Cerebellar cortex (tissue), 1 donor: ENCODE data around the gene POLR3F.
"Not testable (repeated sequence)": the region's sequence is repeated elsewhere in the genome, so short reads cannot be mapped to it uniquely, and the experiment has no call there.

Source experiments
- DNase-seq: peaks from one replicate; pipeline ENCODE4 v3.0.0-alpha.2; 2015; ENCODE audit warnings: low spot score

POLR3F gene, protein sequence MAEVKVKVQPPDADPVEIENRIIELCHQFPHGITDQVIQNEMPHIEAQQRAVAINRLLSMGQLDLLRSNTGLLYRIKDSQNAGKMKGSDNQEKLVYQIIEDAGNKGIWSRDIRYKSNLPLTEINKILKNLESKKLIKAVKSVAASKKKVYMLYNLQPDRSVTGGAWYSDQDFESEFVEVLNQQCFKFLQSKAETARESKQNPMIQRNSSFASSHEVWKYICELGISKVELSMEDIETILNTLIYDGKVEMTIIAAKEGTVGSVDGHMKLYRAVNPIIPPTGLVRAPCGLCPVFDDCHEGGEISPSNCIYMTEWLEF

DNA sequence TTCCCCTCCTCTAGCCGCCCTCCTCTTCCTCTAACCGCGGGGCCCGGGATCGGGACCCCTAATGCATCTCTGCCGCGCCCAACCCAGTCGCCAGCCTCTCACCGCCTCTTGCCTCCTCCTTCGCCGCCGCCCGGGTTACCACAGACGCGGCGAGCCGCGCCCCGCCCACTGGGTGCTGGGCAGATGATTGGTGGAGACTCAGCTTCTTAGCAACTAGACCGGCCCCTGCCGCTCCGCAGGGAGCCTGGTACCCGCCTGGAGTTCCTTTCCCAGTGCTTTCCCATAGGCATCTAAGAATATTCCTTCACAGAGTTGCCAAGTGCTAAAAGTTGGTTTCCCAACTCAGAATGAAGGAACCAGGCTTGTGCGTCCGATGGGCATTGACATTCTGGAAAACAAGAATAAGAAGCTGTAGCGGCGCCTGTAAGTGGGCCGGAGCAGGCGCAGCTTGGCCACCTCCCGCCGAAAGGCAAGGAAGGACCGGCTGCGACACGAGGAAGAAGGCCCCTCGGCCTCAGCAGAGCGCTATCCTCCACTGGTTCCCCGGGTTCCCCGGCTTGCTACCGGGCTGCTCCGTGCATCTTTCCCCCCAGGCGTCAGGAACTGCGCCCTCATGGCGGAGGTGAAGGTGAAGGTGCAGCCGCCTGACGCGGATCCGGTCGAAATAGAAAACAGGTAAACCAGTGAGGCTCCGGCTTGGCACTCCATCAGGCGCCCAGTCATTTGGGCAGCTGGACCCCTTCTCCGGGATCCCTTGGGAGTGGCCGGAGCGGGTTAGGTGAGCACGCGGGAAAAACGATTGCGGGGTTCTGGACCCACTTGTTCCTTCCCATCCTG lies at the start of gene POLR3F, which contains the start of gene DZANK1:
Gene POLR3F, plus strand, starts transcription at position 497 of the 837 bp plus-strand sequence. Its CDS starts 117 bp downstream, at position 614.
Gene DZANK1, minus strand, starts transcription at position 137 of the 837 bp plus-strand sequence. CDS start 1,672 bp downstream, outside the sequence.
- peak; percentile 98 for DNase-seq

DNA sequence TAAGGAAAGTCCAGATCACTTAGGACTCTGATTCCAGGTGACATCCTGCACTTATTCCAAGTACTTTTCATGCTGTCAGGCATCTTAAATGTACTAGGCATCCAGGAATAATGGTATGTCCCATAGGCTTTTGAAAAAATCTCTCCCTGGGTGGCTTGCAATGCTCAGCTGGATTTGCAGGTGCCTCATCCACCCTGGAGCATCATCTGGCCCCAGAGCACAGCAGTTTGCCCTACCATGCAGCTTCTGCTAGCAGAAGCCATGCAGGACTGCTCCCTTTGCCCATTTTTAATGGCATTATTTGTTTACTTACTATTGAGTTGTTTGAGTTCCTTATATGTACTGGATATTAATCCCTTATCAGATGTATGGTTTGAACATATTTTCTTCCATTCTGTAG lies 45.6 kb upstream of the POLR3F start:
- DNase-seq, result no peak

DNA sequence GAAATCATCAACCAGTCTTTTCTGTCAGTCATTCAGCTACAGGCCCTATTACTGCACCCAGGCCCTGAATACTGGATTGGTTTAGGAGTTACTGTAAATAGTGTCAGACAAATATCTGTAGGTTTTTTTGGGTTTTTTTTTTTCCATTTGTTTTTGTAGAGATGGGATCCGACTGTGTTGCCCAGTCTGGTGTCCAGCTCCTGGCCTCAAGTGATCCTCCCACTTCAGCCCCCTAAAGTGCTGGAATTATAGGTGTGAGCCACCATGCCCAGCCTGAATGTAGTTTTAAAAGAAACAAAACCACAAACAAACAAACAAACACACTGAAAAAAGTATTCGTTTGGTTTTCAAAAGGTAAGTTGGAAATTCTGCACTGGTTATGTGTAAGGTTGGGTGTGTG lies 40.0 kb upstream of the POLR3F start:
- no peak for DNase-seq

DNA sequence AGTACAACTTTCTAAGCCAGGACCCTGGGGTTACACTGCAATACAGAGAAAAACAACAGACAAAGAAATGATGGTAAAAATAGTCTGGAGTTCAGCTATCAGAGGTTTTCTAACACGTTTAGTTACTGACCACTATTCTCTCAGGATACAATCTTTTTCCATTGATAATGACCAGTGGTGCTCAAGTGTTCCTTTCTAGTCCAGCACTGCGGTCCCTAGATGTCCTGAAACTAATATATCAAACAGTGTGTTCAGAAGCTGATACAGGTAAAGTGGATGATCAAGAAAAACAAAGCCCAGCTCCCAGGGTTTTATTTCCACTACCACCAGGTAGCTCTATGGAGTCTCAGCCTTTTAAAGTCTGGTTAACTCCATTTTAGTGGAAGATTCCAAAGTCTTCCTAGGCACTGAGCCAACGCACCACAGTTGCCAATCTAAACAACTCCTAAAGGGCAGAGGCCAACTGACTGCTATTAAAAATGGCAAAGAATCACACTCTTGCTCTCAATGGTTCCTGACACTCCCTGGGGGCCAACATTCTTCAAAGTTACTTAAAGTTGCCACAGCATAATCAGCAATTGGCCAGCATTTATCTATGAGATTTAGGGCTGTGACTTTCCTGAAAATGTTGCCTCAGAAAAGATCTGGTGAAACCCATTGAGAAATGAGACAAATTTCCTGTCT lies 38.6 kb upstream of the POLR3F start:
- DNase-seq, result no peak

DNA sequence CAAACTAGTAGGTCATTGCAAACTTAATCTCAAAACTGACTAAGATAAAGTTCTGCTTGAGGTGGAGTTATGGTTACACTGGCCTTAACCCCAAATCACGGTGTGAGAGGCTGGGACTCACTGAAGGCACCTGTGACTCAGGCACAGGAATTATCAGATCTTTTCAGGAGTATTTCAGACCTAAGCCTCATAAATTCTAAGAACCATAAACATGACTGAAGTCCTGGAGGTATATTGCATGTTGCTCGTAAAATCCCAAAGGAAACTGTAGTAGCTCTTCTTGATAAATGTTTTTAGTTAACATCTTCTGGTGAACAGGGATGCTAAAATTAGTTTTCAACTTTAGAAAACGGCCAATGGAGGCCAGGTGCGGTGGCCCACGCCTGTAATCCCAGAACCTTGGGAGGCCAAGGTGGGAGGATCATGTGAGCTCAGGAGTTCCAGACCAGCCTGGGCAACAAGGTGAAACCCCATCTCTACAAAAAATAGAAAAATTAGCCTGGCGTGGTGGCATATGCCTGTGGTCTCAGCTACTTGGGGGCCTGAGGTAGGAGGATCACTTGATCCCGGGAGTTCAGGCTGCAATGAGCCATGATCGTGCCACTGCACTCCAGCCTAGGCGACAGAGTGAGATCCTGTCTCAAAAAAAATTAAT lies 36.9 kb upstream of the POLR3F start:
- DNase-seq, result no peak

DNA sequence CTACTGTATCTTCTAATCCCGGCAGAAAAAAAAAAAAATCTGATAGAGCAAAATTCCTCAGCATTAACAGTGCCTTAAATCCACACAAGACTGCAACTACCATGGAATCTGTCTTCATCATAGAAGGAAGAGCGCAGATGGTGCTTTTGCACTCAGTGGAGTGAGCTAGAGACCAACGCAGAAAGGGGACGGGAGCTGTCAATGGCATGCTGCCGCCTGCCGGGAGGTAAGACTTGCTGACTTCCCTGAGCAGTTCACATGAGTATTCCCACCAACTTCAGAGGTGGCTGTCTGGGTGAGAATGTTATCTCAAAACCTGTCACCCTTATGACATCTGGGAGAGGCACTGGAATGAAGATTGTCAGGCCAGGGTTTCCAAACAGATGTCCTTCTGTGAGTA lies 36.0 kb upstream of the POLR3F start:
- DNase-seq, result no peak

DNA sequence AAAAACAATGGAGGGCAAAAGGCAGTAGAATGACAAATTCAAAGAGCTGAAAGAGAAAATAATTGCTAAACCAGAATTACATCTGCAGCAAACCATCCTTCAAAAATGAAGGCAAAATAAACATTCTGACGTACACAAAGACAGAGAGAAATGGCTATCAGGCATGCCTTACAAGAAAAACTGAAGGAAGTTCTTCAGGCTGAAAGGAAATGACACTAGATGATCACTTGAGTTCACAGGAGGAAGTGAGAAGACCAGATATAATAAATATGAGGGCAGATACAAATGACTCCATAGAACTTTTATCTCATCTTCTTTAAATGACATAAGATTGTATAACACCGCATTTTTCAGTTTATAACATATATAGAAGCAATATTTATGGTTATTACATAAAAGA lies 30.3 kb upstream of the POLR3F start:
- DNase-seq, result no peak

DNA sequence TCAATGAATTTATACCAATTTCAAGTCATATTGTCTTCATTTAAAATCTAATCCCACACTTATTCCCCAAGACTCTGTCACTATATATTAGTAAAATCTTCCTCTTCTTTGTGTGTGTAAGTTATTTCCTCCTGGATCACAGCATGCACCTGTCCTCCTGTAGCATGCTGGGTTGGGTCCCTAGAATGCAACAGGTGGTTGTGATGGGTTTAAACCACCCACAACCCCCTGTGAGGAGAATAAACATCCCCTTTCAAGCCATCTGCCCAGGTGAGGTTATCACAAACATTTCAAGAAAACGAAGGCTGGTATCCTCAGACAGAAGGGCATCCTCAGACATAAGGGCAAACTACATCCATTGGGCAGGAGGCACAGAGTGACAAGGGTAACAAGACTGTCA lies 26.8 kb upstream of the POLR3F start:
- no peak for DNase-seq

DNA sequence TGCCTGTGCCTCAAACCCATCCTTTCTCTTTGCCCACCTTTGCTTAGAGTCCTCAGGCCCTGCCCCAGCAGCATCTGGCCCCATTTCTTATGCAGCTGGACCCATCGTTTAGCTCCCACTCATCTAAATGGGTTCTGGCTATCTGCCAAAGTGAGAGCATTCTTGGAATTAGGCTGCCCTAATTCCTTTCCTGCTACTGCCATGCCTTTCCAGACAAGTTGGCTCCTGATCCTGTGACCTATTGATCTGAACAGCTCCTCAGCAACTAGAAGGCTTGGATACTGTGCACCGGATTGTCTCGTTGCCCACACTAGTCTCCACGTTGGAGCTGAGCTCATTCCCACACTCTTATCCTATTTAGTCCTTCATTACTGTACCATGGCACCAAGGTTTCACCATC lies 23.3 kb upstream of the POLR3F start:
- peak; percentile 24 for DNase-seq

DNA sequence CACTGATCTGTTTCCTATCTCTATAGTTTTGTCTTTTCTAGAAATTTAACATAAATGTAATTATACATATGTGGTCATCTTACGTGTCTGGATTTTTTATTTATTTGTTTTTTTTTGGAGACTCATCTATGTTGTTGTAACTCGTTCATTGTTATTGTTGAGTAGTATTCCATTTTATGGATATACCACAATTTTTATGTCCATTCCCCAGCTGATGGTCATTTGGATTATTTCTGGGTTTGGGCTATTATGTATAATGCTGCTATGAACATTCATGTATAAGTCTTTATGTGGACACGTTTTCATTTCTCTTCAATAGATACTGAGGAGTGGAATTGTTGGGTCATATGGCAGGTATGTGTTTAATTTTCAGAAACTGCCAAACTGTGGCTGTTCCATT lies 10.6 kb upstream of the POLR3F start:
- DNase-seq, result no peak

DNA sequence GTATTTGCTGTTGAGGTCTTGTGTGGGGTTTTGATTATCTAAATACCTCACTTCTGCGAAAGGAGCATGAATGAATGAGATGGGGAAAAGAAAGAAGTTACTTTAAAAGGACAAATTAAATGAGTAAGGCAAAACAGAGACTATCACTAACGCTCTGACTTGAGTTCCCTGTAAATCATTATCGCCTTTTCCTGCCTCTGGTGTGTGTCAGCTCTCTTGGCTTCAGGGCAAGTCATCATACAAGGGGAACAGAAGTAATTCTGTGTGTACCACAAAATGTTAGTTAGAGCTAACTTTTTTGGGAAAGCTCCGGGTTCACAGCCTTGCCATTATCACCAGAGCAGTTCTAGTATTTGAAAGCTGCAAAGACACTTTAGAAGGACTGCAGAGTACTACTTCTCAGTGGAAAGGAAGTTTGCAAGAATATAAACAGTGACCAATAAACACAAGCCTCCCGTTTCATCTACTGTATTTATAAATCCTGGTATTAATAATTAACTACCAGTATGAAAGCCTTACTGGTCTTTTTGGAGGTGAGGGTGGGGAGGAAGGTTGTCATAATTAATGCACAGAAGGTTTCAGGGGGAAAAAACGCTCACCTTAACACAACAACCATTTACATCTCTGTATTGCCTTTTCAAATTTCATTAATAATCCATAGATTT lies 1.5 kb upstream of the POLR3F start:
- no peak for DNase-seq

DNA sequence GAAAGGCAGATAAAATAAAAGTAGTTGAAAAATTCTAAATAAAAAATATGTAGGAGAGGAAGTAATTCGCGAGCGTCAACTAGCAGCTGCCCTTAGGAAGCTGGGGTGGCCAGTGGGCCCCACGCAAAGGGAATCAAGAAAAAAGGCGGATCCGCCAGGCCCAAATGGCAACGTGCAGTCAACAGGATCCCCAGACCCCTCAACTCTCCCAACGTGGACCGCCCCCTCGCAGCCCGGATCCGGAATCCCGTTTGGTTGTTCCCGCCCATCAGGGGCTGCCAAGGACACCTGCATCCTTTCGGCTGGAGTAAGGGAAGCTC lies 656 bp upstream of the POLR3F start:
- no peak for DNase-seq

DNA sequence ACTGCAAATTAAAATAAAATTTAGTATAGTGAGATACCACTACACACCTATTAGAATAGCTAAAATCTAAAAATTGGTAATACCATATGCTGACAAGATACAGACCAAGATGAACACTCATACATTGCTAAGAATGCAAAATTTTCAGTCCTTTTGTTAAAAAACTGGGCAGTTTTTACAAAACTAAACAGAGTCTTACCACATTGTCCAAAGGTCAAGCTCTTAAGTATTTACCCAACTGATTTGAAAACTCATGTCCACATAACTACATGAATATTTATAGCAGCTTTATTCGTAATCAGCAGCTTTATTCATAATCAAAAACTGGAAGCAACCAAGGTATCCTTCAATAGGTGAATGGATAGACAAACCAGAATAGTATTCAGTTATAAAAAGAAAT lies 10.0 kb downstream of the POLR3F start:
- no peak for DNase-seq

DNA sequence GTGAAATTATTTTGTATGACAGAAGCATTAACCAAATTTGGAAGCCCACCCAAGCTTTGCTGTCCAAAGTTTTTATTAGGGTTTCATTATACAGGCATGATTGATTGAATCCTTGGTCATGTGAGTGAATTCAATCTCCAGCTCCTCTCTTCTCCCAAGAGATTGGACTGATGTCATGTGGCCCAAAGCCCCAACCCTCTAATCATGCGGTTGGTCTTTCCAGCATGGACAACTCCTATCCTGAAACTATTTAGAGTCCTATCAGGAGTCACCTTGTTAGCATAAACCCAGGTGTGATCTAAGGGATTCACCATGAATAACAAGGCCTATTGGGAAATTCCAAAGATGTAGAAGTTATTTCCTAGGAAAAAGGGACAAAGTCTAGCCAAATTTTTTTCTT lies 10.6 kb downstream of the POLR3F start:
- DNase-seq, result no peak

DNA sequence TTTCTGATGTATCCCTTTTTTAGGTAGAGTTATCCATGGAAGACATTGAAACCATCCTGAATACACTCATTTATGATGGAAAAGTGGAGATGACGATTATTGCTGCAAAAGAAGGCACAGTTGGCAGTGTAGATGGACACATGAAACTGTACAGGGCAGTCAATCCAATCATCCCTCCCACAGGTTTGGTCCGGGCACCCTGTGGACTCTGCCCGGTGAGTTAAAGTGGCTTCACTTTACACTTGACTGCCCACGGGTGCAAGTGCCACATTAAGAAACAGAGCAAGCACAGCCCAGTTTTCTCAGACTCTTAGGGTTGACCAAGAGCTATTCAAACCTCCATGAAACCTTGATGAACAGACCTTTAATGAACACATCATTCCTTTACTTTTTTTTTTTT lies 14.4 kb downstream of the POLR3F start:
- DNase-seq, result no peak

DNA sequence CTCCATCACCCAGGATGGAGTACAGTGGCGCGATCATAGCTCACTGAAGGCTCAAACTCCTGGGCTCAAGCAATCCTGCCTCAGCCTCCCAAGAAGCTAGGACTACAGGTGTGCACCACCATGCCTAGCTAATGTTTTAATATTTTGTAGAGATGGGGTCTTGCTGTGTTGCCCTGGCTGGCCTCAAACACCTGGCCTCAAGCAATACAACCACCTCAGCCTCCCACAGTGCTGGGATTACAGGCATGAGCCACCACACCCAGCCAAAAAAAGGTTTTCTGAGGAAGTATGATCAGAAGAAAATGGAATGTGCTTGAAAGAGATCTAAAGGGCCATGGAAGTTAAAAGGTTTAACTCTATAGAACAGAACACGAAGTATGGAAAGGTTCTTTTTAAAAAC lies 21.1 kb downstream of the POLR3F start:
- no peak for DNase-seq

DNA sequence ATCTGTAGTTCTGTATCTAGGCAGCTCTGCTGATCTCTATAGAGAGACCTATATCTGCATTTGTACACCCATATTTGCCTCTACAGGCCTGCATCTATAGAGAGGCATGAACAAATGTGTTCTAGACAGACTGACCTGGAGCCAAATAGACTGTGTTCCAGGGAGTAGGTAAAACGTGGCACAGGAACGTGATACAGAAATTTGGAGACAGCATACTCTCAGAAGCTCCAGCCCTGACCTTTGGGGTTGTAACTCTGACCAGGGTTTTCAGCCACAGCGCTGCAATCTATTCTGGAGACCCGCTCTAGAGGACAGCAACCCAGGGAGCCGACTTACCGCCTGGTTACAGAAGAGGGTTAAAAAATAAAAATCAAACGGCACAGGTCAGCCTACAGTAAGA lies 28.9 kb downstream of the POLR3F start:
- no peak for DNase-seq

DNA sequence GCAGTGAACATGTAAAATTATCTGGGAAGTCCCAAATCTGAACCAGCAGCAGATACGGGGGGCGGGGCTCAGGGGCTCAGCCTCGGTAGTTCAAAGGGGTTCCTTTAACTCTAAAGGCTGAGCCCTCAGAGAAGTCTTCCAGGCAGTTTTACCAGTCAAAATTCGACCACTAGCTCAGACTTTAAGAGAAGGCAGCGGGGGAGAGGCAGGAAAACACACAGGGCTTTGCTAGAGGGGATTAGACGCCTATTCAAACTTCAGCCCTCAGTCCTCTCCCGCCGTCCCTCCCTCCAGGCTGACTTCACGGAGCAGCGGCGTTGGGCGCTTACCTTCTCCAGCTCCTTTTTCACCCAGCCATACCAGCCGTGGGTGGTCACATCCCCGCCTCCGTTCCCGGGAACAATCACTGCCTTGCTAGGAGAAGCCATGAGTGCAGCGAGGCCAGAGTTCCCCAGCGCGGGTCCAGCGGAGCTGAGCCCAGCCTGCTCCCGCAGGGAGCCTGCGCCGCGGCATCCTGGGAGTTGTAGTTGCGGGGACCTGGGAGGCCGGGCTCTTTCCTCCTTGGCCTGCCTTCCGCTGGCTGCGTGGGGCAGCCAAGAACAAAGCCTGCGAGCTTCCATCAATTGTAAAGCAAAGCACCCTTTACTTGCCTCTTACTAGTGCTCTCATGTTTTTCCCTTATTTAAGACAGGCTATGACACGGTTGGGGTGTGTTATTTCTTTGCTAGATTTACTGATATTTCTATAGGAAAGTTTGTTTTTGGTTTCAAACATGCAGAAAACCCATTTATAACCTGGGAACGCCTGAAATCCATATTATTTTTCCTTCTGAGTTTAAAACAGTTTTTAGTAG lies 29.8 kb downstream of the POLR3F start, which contains the start of gene RBBP9:
Gene RBBP9, minus strand, starts transcription at position 486 of the 853 bp plus-strand sequence. Its CDS starts 58 bp downstream, at position 428.
- peak; percentile 89 for DNase-seq

DNA sequence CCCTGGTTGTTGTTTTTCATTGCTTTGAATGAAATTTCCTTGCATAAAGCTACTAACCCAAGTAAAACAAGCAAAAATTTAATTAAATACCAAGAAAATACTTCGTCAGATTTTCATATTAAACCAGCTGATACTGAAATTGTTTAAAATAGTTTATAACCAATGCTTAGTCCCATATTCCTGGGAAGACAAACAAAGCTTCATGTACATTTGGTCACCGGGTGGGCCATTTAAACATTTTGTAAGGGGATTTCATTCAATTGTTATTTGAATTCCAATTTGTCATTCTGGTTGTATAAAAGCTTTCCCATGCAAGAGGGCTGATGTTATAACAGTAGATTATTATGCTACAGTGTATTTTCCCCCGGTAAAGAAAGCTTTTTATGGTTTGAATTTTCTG lies 30.4 kb downstream of the POLR3F start:
- no peak for DNase-seq

DNA sequence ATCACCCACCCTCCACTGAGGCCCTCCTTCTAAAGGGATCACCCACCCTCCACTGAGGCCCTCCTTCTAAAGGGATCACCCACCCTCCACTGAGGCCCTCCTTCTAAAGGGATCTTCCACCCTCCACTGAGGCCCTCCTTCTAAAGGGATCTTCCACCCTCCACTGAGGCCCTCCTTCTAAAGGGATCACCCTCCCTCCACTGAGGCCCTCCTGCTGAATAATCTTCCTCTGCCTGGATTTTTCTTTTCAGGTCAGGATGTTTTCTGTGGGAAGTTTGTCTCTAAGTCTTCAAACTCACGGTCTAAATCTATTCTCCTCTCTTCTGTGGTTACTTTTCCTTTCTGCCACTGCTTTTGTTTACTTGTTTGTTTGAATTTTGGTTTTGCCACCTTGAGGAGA lies 34.5 kb downstream of the POLR3F start:
- DNase-seq, result not testable (repeated sequence)
